ENCODE data around the gene SLC25A21. TPM values are rescaled to one million over a fixed set of nuclear protein-coding genes. Genes with fewer than 3 reads are reported as not detected.

The SLC25A21 gene
- total and polyA plus RNA-seq, 10 of the 15 experiments (the other 5 are each of a cell fraction or from before 2014, with no cell fraction given): 0.06 to 0.72 (median 0.17) TPM; not detected in 3

DNA sequence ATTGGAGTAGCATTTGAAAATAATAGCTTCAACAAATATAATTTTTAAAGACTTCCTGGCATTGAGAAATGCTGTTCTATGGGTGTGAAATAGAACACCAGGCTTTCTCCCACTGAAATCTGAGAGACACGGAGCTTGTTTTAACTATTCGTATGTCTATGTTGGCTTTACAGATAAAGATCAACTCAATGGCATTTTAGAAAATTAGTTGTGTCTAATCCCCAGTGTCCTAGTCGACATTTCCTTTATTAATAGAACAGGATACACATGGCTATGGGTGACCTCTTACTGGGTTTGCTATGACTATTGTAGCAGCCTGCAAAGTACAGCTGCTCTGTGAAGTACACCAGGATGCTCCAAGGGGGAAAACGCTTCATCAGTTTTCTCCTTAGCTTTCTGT, 159.3 kb downstream of the SLC25A21 start:
- TF ChIP-seq FOS (IDR thresholded peaks at IDR 0.05; ENCODE audit: borderline replicate concordance, extremely low read depth, insufficient read length): no peak
- no peak for TF ChIP-seq RELA (IDR thresholded peaks at IDR 0.05; ENCODE audit: borderline replicate concordance, partially characterized antibody)
- CTCF ChIA-PET: no interaction called here
- POLR2A ChIA-PET: no interaction called here
- Histone ChIP-seq H2AFZ (ENCODE audit: control insufficient read depth, low read depth, low read length) (no peak overlapping the region), H3K9ac (ENCODE audit: control insufficient read depth, insufficient read depth, low read length) (no peak overlapping the region), H4K20me1 (ENCODE audit: control insufficient read depth, insufficient read depth) (no peaks in the 10 kb centered on the region), H3K9me3 (replicated peaks; ENCODE audit: control insufficient read depth, insufficient read depth, low read length) (no peaks in the 10 kb centered on the region), H3K27ac (ENCODE audit: control insufficient read depth, insufficient read depth) (no peak overlapping the region), H3K27me3 (replicated peaks in 1 of 2; ENCODE audit: control insufficient read depth in 2 of 2, insufficient read depth in 2 of 2, low read length in 1 of 2) (no peaks in the 10 kb centered on the region), H3K79me2 (ENCODE audit: control insufficient read depth, insufficient read depth, low read length) (no peaks in the 10 kb centered on the region), H3K4me2 (ENCODE audit: control insufficient read depth, insufficient read depth) (no peak overlapping the region), H3K36me3 (ENCODE audit: control insufficient read depth in 2 of 2, insufficient read depth in 2 of 2, low read length in 1 of 2) (no peaks in the 10 kb centered on the region), H3K4me3 (no peak overlapping the region), H3K4me1 (ENCODE audit: control insufficient read depth, insufficient read depth, low read length) (no peaks in the 10 kb centered on the region)
- FAIRE-seq (no peak), DNase-seq (ENCODE audit: low read depth, low spot score) (no peak), ATAC-seq (no peak)
- BruUV-seq (replicated peaks): no TSS peak
- in situ Hi-C loops (cut with MboI): no loop called here
- WGBS (ENCODE audit: insufficient coverage, insufficient replicate concordance, low lambda C conversion rate, missing lambda C conversion rate): 35% methylated on average over 4 of the region's 4 CpGs
- SMC1A ChIA-PET (ENCODE audit: uncharacterized antibody, unreplicated experiment): no interaction called here
- RAD21 ChIA-PET (ENCODE audit: unreplicated experiment): no interaction called here
- intact Hi-C loops (cut with micrococcal nuclease; ENCODE audit: unreplicated experiment): no loop called here

DNA sequence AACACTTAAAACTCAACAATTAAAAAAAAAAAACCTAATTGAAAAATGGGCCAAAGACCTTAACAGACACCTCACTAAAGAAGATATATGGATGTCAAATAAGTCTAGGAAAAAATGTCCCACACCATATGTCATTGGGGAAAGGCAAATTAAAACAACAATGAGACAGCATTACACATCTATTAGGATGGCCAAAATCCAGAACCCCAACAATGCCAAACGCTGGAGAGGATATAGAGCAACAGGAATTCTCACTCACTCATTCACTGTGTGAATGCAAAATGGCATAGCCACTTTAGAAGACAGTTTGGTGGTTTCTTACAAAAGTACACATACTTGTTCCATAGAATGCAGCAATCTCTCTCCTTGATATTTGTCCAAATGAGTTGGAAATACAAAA, 173.7 kb downstream of the SLC25A21 start:
- CTCF ChIA-PET: no interaction called here
- Histone ChIP-seq H2AFZ (ENCODE audit: control insufficient read depth, low read depth, low read length) (no peak overlapping the region), H3K4me1 (ENCODE audit: control insufficient read depth, insufficient read depth, low read length) (no peaks in the 10 kb centered on the region), H3K27me3 (replicated peaks in 1 of 2; ENCODE audit: control insufficient read depth in 2 of 2, insufficient read depth in 2 of 2, low read length in 1 of 2) (no peaks in the 10 kb centered on the region), H3K9me3 (replicated peaks; ENCODE audit: control insufficient read depth, insufficient read depth, low read length) (no peaks in the 10 kb centered on the region), H3K27ac (ENCODE audit: control insufficient read depth, insufficient read depth) (no peak overlapping the region), H3K9ac (ENCODE audit: control insufficient read depth, insufficient read depth, low read length) (no peak overlapping the region), H3K79me2 (ENCODE audit: control insufficient read depth, insufficient read depth, low read length) (no peaks in the 10 kb centered on the region), H3K4me2 (ENCODE audit: control insufficient read depth, insufficient read depth) (no peak overlapping the region), H3K4me3 (no peak overlapping the region), H3K36me3 (ENCODE audit: control insufficient read depth in 2 of 2, insufficient read depth in 2 of 2, low read length in 1 of 2) (no peaks in the 10 kb centered on the region), H4K20me1 (ENCODE audit: control insufficient read depth, insufficient read depth) (no peaks in the 10 kb centered on the region)
- in situ Hi-C loops (cut with MboI) (no loop called here), intact Hi-C loops (cut with micrococcal nuclease; ENCODE audit: unreplicated experiment) (no loop called here)
- no peak for DNase-seq (ENCODE audit: low read depth, low spot score)
- SMC1A ChIA-PET (ENCODE audit: uncharacterized antibody, unreplicated experiment): interaction anchor here (1.4 kb wide), 1 partner anchor 11 kb away, joined by 3 read pairs; no protein-coding TSS in a partner anchor
- FAIRE-seq: no peak
- BruUV-seq (replicated peaks): no TSS peak
- no peak for ATAC-seq
- POLR2A ChIA-PET: no interaction called here
- RAD21 ChIA-PET (ENCODE audit: unreplicated experiment): no interaction called here
- 0% methylated on average over 1 of the region's 1 CpG for WGBS (ENCODE audit: insufficient coverage, insufficient replicate concordance, low lambda C conversion rate, missing lambda C conversion rate)
- TF ChIP-seq SP1 (IDR thresholded peaks at IDR 0.05; ENCODE audit: low read depth, low read length) (no peak), CEBPB (IDR thresholded peaks at IDR 0.05; ENCODE audit: borderline replicate concordance in 1 of 2, low read depth in 2 of 2, low read length in 2 of 2) (no peak), EZH2 (IDR thresholded peaks at IDR 0.05; ENCODE audit: borderline replicate concordance, control insufficient read depth, low read depth, low read length) (no peak), BACH1 (IDR thresholded peaks at IDR 0.05; ENCODE audit: borderline replicate concordance) (no peak), RELA (IDR thresholded peaks at IDR 0.05; ENCODE audit: borderline replicate concordance, partially characterized antibody) (no peak), ZSCAN29 (IDR thresholded peaks at IDR 0.05) (no peak)
- TF ChIP-seq, protein P1, sequence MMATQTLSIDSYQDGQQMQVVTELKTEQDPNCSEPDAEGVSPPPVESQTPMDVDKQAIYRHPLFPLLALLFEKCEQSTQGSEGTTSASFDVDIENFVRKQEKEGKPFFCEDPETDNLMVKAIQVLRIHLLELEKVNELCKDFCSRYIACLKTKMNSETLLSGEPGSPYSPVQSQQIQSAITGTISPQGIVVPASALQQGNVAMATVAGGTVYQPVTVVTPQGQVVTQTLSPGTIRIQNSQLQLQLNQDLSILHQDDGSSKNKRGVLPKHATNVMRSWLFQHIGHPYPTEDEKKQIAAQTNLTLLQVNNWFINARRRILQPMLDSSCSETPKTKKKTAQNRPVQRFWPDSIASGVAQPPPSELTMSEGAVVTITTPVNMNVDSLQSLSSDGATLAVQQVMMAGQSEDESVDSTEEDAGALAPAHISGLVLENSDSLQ (IDR thresholded peaks at IDR 0.05): no peak
- TF ChIP-seq, protein P2, sequence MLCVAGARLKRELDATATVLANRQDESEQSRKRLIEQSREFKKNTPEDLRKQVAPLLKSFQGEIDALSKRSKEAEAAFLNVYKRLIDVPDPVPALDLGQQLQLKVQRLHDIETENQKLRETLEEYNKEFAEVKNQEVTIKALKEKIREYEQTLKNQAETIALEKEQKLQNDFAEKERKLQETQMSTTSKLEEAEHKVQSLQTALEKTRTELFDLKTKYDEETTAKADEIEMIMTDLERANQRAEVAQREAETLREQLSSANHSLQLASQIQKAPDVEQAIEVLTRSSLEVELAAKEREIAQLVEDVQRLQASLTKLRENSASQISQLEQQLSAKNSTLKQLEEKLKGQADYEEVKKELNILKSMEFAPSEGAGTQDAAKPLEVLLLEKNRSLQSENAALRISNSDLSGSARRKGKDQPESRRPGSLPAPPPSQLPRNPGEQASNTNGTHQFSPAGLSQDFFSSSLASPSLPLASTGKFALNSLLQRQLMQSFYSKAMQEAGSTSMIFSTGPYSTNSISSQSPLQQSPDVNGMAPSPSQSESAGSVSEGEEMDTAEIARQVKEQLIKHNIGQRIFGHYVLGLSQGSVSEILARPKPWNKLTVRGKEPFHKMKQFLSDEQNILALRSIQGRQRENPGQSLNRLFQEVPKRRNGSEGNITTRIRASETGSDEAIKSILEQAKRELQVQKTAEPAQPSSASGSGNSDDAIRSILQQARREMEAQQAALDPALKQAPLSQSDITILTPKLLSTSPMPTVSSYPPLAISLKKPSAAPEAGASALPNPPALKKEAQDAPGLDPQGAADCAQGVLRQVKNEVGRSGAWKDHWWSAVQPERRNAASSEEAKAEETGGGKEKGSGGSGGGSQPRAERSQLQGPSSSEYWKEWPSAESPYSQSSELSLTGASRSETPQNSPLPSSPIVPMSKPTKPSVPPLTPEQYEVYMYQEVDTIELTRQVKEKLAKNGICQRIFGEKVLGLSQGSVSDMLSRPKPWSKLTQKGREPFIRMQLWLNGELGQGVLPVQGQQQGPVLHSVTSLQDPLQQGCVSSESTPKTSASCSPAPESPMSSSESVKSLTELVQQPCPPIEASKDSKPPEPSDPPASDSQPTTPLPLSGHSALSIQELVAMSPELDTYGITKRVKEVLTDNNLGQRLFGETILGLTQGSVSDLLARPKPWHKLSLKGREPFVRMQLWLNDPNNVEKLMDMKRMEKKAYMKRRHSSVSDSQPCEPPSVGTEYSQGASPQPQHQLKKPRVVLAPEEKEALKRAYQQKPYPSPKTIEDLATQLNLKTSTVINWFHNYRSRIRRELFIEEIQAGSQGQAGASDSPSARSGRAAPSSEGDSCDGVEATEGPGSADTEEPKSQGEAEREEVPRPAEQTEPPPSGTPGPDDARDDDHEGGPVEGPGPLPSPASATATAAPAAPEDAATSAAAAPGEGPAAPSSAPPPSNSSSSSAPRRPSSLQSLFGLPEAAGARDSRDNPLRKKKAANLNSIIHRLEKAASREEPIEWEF (IDR thresholded peaks at IDR 0.05; ENCODE audit: insufficient replicate concordance, low read depth, low read length): no peak
- TF ChIP-seq, protein P3, sequence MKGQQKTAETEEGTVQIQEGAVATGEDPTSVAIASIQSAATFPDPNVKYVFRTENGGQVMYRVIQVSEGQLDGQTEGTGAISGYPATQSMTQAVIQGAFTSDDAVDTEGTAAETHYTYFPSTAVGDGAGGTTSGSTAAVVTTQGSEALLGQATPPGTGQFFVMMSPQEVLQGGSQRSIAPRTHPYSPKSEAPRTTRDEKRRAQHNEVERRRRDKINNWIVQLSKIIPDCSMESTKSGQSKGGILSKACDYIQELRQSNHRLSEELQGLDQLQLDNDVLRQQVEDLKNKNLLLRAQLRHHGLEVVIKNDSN (IDR thresholded peaks at IDR 0.05; ENCODE audit: borderline replicate concordance, extremely low read length, insufficient read depth, low read depth, low read length): no peak

Data from GM12878 (cell line).